ENCODE results near the gene IL17D. TPM values are rescaled to one million over a fixed set of nuclear protein-coding genes. Genes with fewer than 3 reads are reported as not detected.

Gene IL17D
- total and polyA plus RNA-seq, 4 donors, result 0.05 to 0.19 (median 0.14) TPM

DNA sequence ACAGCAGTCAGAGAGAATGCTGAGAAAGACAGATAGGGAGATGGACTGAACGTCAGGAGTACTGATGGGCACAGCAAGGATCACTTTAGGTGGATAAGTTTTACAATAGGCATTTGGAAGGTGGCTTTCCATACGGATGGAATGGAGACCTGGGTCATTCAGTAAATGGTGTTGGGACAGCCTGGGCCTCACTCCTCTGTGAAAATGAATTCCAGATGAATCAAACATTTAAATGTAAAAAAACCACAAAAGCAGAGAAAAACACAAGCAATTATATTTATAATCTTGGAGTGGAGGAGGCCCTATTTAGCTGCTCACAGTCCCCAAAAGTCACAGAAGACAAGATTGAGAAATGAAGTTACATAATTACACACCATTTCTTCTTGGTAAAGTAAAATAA is 4.7 kb downstream of the IL17D start:
- H3K9me3 ChIP-seq (ENCODE audit: control insufficient read depth in 4 of 4, low read length in 3 of 4), result no peaks in the 10 kb centered on the region
- H3K9ac ChIP-seq (ENCODE audit: low read depth in 1 of 2, low read length in 2 of 2), result no peak overlapping the region
- DNase-seq (ENCODE audit: low spot score), result no peak
- no peaks in the 10 kb centered on the region for H3K27me3 ChIP-seq (ENCODE audit: control insufficient read depth in 4 of 4, insufficient read depth in 4 of 4, low read length in 3 of 4)
- no peak overlapping the region for H3K4me3 ChIP-seq (ENCODE audit: low read depth in 1 of 3, low read length in 3 of 3)
- TF ChIP-seq YY1 (IDR thresholded peaks at IDR 0.05), result no peak
- no peak for TF ChIP-seq TAF1 (conservative IDR thresholded peaks at IDR 0.05)
- TF ChIP-seq, protein P1, sequence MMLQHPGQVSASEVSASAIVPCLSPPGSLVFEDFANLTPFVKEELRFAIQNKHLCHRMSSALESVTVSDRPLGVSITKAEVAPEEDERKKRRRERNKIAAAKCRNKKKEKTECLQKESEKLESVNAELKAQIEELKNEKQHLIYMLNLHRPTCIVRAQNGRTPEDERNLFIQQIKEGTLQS (IDR thresholded peaks at IDR 0.05), result no peak
- TF ChIP-seq NR2F2 (IDR thresholded peaks at IDR 0.05), result no peak
- TF ChIP-seq GABPA (IDR thresholded peaks at IDR 0.05 in 1 of 2, conservative IDR thresholded peaks at IDR 0.05 in 1 of 2), result no peak
- TF ChIP-seq HNF4G (IDR thresholded peaks at IDR 0.05), result no peak
- TF ChIP-seq, protein P2, sequence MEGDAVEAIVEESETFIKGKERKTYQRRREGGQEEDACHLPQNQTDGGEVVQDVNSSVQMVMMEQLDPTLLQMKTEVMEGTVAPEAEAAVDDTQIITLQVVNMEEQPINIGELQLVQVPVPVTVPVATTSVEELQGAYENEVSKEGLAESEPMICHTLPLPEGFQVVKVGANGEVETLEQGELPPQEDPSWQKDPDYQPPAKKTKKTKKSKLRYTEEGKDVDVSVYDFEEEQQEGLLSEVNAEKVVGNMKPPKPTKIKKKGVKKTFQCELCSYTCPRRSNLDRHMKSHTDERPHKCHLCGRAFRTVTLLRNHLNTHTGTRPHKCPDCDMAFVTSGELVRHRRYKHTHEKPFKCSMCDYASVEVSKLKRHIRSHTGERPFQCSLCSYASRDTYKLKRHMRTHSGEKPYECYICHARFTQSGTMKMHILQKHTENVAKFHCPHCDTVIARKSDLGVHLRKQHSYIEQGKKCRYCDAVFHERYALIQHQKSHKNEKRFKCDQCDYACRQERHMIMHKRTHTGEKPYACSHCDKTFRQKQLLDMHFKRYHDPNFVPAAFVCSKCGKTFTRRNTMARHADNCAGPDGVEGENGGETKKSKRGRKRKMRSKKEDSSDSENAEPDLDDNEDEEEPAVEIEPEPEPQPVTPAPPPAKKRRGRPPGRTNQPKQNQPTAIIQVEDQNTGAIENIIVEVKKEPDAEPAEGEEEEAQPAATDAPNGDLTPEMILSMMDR (IDR thresholded peaks at IDR 0.05; ENCODE audit: low read depth, low read length, missing input control), result no peak
- no peak for TF ChIP-seq FOXA1 (IDR thresholded peaks at IDR 0.05)
- TF ChIP-seq, protein P3, sequence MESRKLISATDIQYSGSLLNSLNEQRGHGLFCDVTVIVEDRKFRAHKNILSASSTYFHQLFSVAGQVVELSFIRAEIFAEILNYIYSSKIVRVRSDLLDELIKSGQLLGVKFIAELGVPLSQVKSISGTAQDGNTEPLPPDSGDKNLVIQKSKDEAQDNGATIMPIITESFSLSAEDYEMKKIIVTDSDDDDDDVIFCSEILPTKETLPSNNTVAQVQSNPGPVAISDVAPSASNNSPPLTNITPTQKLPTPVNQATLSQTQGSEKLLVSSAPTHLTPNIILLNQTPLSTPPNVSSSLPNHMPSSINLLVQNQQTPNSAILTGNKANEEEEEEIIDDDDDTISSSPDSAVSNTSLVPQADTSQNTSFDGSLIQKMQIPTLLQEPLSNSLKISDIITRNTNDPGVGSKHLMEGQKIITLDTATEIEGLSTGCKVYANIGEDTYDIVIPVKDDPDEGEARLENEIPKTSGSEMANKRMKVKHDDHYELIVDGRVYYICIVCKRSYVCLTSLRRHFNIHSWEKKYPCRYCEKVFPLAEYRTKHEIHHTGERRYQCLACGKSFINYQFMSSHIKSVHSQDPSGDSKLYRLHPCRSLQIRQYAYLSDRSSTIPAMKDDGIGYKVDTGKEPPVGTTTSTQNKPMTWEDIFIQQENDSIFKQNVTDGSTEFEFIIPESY (IDR thresholded peaks at IDR 0.05), result no peak
- TF ChIP-seq, protein P4, sequence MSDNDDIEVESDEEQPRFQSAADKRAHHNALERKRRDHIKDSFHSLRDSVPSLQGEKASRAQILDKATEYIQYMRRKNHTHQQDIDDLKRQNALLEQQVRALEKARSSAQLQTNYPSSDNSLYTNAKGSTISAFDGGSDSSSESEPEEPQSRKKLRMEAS (IDR thresholded peaks at IDR 0.05), result no peak
- TF ChIP-seq RXRA (IDR thresholded peaks at IDR 0.05), result no peak
- TF ChIP-seq EGR1 (IDR thresholded peaks at IDR 0.05; ENCODE audit: low read depth in 2 of 2), result no peak
- no peak for TF ChIP-seq RAD21 (IDR thresholded peaks at IDR 0.05)
- TF ChIP-seq, protein P5, sequence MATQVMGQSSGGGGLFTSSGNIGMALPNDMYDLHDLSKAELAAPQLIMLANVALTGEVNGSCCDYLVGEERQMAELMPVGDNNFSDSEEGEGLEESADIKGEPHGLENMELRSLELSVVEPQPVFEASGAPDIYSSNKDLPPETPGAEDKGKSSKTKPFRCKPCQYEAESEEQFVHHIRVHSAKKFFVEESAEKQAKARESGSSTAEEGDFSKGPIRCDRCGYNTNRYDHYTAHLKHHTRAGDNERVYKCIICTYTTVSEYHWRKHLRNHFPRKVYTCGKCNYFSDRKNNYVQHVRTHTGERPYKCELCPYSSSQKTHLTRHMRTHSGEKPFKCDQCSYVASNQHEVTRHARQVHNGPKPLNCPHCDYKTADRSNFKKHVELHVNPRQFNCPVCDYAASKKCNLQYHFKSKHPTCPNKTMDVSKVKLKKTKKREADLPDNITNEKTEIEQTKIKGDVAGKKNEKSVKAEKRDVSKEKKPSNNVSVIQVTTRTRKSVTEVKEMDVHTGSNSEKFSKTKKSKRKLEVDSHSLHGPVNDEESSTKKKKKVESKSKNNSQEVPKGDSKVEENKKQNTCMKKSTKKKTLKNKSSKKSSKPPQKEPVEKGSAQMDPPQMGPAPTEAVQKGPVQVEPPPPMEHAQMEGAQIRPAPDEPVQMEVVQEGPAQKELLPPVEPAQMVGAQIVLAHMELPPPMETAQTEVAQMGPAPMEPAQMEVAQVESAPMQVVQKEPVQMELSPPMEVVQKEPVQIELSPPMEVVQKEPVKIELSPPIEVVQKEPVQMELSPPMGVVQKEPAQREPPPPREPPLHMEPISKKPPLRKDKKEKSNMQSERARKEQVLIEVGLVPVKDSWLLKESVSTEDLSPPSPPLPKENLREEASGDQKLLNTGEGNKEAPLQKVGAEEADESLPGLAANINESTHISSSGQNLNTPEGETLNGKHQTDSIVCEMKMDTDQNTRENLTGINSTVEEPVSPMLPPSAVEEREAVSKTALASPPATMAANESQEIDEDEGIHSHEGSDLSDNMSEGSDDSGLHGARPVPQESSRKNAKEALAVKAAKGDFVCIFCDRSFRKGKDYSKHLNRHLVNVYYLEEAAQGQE (IDR thresholded peaks at IDR 0.05), result no peak
- no peak for TF ChIP-seq JUND (IDR thresholded peaks at IDR 0.05)
- no peak for TF ChIP-seq HNF4A (conservative IDR thresholded peaks at IDR 0.05)
- TF ChIP-seq SP1 (IDR thresholded peaks at IDR 0.05), result no peak
- TF ChIP-seq FOXA2 (IDR thresholded peaks at IDR 0.05), result no peak
- no peak overlapping the region for H3K27ac ChIP-seq (ENCODE audit: low read depth in 1 of 2, low read length in 2 of 2)
- H3K36me3 ChIP-seq (ENCODE audit: control insufficient read depth in 4 of 4, insufficient read depth in 3 of 4, low read depth in 1 of 4, low read length in 3 of 4), result no peaks in the 10 kb centered on the region
- H3K4me1 ChIP-seq (ENCODE audit: control insufficient read depth in 4 of 4, insufficient read depth in 4 of 4, low read length in 3 of 4), result peaks cover 0 to 11% (median 8%) of the 10 kb centered on the region in 4 donors
- 87% methylated on average over 2 of the region's 2 CpGs for WGBS

All from liver (tissue), 9 donors.